ENCODE measurements around the gene TXNL1. TPM values are rescaled to one million over a fixed set of nuclear protein-coding genes. Genes with fewer than 3 reads are reported as not detected.

The TXNL1 gene
- polyA plus RNA-seq, 1 of the 3 experiments (the other 2 are of a cell fraction) = 39.7 TPM

DNA sequence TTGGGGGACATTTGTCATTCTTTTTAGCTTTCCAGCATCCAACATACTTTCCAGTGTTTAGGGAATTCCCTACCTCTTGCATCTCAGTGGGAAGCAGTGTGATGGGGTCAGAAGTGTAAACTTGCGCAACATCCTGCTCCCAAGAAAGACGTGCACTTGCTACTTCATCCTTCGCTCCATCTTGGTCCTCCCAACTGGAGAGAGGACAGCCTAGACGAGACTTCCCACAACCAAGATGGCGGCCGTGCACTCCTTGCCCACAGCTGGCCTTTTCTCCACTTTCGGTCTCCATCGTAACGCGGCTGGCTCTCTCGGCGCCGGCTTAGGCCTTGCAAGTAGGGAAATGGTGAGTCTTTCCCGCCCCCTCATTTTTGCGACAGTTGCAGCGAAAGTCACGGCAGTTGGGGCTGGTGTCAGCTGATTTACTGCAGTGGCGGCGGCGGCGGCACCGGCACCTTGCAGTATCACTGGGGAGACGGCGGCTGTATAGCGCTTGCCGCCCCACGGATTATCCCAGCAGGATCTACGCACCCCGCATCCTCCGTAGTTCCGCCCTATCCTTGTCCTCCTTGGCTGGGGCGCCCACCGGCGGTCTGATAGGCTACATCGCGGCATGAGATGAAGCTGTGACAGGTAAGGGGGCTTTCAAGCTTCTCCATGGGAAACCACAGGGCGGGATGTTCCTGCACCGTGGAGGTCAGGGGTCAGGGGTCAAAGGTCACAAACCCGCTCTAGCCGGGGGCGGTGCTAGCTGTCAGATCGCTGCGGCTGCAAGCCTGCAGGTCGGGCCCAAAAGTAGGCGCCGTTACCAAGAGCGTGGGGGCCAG lies 12.8 kb upstream of the TXNL1 start, which contains the start of gene WDR7 (continued):
- TF ChIP-seq REST (IDR thresholded peaks at IDR 0.05; ENCODE audit: low read depth, low read length) (no peak), GATA2 (CRISPR knock-in tag; IDR thresholded peaks at IDR 0.05) (peak; percentile 49)

DNA sequence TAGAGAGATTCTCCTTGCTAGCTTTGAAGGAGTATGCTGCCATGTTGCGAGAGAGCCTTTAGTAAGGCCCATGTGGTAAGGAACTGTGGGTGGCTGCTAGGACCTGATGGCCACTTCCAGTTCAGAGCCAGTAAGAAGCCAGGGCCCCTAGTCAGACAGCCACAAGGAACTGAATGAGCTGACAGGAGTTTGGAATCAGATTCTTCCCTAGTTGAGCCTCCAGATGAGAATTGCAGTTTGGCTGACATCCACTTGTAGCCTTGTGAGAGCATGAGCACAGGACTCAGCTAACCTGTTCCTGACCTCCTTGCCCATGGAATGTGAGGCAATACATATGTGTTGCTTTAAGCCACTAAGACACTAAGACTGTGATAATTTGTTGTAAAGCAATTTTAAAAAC lies 11.6 kb upstream of the TXNL1 start:
- H3K36me3 ChIP-seq (replicated peaks in 1 of 2; ENCODE audit: control insufficient read depth in 1 of 2, insufficient read depth in 2 of 2, low read length in 1 of 2) = no peaks in the 10 kb centered on the region
- H3K79me2 ChIP-seq (ENCODE audit: insufficient read depth) = peaks cover 36% of the 10 kb centered on the region
- H3K9me3 ChIP-seq = no peaks in the 10 kb centered on the region
- H3K4me1 ChIP-seq (ENCODE audit: control insufficient read depth in 1 of 2, insufficient read depth in 2 of 2, low read depth in 1 of 2, low read length in 1 of 2) = peaks cover 0 to 13% of the 10 kb centered on the region in 2 experiments; a peak in 2 of 4 replicates
- H3K27ac ChIP-seq (ENCODE audit: low read depth in 2 of 2, low read length in 1 of 2) = no peak overlapping the region
- no peak overlapping the region for H3K4me3 ChIP-seq (ENCODE audit: low read depth in 2 of 2, low read length in 1 of 2)
- ChIA-PET POLR2A (no interaction called here), CTCF (interaction anchor here (1.4 to 2.4 kb wide), 2 partner anchors 9 to 53 kb away, joined by 7 to 15 read pairs; no protein-coding TSS in a partner anchor)
- no peaks in the 10 kb centered on the region for H3K27me3 ChIP-seq (ENCODE audit: insufficient read depth)
- no peak for TF ChIP-seq TEAD4 (IDR thresholded peaks at IDR 0.05; ENCODE audit: borderline replicate concordance, insufficient read depth)
- no peak for TF ChIP-seq CHD2 (IDR thresholded peaks at IDR 0.05; ENCODE audit: low read length, partially characterized antibody)
- TF ChIP-seq YY1 (IDR thresholded peaks at IDR 0.05; ENCODE audit: low read depth) = no peak
- no peak for TF ChIP-seq EZH2phosphoT487 (IDR thresholded peaks at IDR 0.05; ENCODE audit: borderline replicate concordance, low read depth)
- no peak for TF ChIP-seq FOSL2 (IDR thresholded peaks at IDR 0.05; ENCODE audit: borderline replicate concordance, low read depth)
- TF ChIP-seq RCOR1 (IDR thresholded peaks at IDR 0.05; ENCODE audit: low read length) = no peak
- TF ChIP-seq, protein P1, sequence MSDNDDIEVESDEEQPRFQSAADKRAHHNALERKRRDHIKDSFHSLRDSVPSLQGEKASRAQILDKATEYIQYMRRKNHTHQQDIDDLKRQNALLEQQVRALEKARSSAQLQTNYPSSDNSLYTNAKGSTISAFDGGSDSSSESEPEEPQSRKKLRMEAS (IDR thresholded peaks at IDR 0.05; ENCODE audit: low read depth) = no peak
- TF ChIP-seq NFIC (IDR thresholded peaks at IDR 0.05; ENCODE audit: borderline replicate concordance) = no peak
- no peaks in the 10 kb centered on the region for H3F3A ChIP-seq (replicated peaks; ENCODE audit: insufficient read depth)
- no peak overlapping the region for H3K9ac ChIP-seq
- DNase-seq = no peak
- peak overlapping the region; percentile 98; the same call in 1 of the 2 replicates for H2AFZ ChIP-seq (ENCODE audit: low read depth)
- no peak overlapping the region for H3K4me2 ChIP-seq
- H4K20me1 ChIP-seq (ENCODE audit: insufficient read depth) = no peaks in the 10 kb centered on the region
- no peaks in the 10 kb centered on the region for H3K9me2 ChIP-seq
- WGBS (ENCODE audit: low lambda C conversion rate) = 92% methylated on average over 1 of the region's 1 CpG

Data from SK-N-SH (cell line).